HG03575 (cell line): ENCODE data around the gene AGAP1.

Experiments used
- ATAC-seq: cut with Tn5 transposase; IDR thresholded peaks from one replicate; pipeline ENCODE4 v1.9.1; 2021; ENCODE audit not compliant: unreplicated experiment, insufficient number of reproducible peaks, low FRiP score; ENCODE audit errors: extremely low read depth

AGAP1 gene

DNA sequence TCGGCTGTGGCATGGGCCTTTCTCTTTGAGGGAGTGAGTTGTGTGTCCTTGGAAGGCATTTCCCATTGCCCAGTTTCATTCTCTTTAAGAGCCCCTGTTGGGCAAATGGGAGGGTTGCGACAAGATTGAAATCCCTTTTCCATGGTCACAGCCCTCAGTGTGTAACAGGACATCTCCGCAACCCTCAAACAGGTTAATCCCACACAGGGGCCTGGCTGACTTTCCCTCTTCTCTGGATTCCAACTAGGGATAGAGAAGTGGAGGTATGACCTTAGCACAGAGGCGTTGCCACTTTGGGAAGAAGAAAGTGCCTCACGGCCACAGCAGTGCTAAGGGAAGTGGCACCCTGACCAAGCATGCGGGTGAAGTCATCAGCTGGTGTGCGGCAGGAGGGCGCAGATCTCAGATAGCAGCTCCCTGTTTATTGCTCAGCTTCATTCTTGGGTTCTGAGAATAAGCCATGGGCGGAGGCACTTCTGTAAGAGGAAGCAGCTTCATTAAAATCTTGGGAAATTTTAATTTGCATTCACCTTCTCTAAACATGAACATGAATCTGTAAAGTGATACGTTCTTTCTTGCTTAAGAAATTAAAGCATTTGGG is 417.9 kb downstream of the AGAP1 start:
- no peak for ATAC-seq

- no peak for ATAC-seq
Observed at GRCh38 chr2:235914756-235915155, 420.9 kb downstream of the AGAP1 start.

DNA sequence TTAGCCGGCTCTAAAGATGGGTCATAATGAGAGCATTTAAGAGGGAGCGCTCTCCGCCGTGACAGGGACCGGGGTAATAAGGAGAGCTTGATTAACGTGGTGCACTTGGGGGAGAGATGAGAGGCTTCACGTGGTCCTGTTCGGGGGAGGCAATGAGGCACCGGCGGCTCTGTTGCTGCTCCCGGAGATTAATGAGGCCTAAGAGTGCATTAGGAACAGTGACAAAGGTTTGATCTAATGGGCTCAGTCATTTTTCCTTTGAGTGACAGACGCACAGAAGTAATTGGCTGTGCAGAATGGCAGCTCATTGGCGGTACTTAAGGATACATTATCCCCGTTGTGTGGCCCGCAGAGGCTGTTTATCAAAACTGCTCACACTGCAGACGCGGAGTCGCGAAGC is 423.7 kb downstream of the AGAP1 start:
- no peak for ATAC-seq

DNA sequence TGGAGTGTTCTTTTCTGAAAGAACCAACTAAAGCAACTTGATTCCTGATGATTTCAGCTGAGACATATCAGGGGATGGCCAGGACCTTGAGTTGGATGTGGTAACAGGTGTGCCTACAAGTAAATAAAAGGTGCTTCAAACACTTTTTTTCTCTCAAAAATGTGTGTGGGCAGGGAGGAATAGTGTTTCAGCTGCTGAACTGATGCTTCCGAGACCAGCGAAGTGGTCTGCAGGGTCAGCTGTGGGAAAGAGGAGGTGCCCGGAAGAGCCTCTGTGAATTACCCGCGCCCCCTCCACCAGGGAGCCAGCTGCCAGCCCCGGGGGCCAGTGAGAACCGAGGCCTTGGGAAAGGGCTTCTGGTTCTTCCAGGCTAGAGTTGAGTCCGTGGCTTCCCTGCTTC is 425.0 kb downstream of the AGAP1 start:
- no peak for ATAC-seq

- ATAC-seq = no peak
Observed at GRCh38 chr2:235920216-235920865, 426.5 kb downstream of the AGAP1 start.

DNA sequence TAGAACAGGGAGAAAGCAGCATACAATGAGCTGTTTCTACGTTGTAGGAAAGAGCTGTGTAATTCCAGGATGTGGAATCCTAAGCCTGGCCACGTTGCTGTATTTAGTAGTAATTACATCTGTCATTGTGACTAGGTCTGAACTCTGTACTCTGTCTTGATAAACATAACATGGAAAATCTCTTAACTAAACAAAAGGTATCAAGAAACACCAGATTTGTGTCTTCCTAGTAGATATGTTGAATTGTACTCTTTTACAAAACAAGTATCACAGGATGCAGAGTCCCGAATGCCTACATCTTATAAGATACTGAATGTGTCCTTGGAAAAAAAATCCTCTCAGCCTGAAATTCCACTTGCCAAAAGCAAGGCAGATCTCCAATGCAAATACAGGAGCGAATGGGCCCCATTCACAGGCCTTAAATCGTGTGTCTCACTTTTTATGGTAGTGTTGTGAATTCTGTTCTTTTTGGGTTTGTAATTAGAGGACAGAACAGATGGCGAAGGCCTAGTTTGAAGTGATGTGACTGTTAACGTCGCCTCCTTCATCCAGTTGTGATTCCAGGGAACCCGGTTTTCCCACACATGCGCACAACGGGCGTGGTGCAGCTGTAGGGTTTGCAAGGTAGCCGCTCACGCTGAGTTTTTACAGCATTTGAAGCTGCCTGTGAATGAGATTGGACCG is 427.8 kb downstream of the AGAP1 start:
- no peak for ATAC-seq

DNA sequence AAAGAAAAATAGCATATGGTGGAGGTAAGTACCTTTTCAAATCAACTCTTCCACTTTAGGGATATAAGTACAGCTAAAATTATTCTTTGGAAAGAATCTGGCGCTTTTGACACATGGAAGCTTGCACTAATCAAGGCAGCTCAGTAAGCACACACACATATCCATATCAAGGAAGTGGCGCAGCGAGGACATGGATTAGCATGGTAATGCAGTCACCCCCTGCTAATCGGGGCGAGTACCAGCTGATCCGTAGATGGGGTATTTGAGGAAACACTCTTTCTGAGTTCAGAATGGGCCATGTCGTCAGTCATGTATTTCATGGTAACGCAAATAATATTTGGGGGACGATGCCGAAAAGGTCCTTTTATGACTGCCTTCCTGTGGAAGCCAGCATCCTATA is 429.0 kb downstream of the AGAP1 start:
- no peak for ATAC-seq

DNA sequence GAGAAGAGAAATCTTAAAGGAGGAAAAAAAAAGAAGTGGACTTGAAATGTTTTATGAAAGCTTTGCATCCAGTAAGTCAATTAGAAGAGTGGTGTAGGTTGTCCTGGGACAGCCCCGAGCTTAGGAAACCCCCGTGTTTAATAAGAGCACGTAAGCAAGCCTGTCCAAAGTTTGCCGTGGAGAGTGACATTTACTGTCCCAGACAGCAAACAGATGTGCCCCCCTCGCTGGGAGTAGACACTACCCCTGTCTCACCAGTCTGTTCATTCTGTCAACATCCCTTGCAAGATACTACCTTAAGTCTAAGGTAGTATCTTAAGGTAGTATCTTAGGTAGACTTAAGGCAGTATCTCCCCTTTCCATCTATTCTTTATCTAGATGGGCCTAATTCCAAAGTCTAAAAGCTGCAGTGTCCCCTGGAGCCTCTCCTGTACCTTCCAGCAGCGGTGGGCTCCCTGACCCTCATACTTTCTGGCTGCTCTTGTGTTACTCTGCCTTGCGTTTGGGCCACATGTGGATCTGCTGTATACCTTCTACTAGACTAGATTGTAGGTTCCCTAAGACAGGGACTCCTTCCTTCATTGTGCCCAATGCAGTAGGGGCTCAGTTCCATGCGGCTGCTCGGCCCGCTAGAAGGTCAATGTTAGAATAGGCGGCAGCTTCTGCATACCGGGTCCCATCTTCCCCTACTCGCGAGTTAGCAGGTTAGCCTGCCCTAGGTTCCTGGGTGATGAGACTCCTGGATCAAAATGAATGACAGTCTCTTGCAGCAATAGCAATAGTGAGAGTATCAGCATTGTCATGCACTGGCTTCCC is 430.2 kb downstream of the AGAP1 start:
- ATAC-seq = no peak

DNA sequence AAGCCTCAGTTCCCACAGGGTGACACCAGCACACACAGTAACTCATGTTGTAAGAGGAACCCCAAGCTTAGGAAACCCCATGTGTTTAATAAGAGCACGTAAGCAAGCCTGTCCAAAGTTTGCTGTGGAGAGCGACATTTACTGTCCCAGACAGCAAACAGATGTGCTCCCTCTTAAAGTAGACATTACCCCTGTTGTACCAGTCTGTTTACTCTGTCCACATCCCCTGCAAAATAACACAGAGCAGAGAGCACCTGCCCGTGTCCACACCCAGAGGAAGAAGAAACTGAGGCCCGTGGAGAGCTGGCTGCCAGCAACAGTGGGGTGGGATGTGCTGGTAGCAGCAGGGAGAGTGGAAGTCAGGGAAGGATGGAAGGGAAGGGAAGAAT is 430.8 kb downstream of the AGAP1 start:
- no peak for ATAC-seq

DNA sequence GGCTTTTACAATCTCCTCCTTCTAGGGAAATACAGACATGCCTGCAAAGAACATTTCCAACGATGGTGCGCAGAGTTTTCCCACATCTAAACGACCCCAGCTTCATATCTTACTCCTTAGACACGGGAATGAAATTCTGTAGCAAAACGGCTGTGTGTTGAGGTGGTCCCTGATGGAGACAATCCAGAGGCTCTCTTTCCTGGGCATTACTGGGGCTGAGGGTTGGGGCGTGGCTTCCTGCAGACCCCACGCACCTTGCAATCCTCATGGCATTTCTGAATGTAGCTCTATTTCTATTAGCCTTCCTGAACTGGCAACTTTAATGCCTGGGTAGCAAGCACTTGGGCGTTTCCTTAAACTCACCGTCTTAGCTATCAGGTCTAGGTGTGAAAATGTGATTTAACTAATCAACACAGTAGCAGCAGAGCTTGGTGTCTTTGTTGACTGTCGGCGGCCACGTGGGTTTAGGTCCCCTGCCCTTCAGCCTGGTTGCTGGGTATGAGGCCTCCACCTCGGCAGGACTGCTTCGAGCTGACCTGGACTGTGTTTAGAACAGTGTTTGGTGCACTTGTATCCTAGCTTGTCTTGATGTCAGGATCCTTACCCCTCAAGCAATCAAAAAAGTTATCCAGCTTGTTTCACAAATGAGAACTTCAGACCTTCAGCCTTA is 431.5 kb downstream of the AGAP1 start:
- ATAC-seq = no peak

DNA sequence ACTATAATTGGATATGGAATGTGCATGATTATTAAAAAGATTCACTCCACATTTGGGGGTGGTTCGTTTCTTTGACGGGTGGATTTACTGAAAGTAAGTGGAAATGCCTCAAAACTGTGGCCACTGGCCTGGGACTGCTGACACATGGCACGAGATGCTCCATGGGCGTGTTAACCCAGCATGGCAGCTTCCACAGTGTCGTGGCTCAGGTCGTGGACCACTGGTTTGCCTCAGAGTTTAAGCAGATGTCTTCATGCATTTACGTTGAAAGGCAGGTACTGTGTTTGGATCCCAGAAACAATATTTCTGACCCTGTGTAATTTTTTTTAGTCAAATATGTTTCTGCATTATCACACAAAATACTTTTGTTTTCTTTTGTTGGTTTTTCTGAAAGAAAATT is 432.4 kb downstream of the AGAP1 start:
- ATAC-seq = no peak

DNA sequence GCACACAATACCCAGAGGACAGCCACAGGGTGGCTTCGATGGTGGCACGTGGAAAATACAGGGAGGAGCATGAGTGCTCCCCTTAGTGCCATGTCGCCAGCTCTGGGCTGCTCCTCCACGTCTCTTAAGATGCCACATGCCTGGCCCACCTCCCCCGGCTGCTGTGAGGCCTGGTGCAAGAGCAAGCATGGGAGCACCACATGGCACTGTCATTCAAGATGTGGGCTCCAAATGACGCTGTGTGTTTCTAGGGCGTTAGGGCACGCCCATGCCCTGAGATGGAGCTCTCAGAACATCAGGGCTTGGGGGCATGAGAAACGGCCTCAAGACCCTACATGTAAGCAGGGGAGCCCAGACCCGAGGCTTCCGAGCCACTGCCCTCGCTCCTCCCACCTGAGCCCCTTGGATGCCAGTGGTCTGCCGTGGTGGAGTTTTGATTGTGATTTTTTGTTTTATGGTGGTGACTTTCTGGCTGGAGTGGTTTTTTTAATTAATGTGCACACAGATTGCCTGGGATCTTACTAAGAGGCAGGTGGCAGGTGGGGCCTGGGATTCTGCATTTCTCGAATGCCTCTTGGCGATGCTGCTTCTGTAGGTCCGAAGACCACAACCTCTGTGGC is 435.0 kb downstream of the AGAP1 start:
- ATAC-seq = no peak

DNA sequence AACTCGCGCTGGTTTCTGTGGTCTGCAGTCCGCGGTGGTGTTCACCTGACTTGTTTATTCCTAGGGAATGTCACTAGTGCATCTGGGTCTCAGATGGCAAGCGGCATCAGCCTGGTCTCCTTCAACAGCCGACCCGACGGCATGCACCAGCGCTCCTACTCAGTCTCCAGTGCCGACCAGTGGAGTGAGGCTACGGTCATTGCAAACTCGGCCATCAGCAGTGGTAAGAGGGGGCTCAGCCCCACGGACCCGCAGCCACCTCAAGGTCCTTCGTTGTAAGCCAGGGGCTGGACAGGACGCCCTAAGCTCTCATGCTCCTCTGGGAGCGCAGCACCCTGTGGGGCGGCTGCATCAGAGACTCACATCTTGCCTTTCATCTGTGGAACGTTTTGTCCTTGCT is 436.9 kb downstream of the AGAP1 start:
- no peak for ATAC-seq

- ATAC-seq = no peak
Observed at GRCh38 chr2:235931676-235932075, 437.8 kb downstream of the AGAP1 start.

DNA sequence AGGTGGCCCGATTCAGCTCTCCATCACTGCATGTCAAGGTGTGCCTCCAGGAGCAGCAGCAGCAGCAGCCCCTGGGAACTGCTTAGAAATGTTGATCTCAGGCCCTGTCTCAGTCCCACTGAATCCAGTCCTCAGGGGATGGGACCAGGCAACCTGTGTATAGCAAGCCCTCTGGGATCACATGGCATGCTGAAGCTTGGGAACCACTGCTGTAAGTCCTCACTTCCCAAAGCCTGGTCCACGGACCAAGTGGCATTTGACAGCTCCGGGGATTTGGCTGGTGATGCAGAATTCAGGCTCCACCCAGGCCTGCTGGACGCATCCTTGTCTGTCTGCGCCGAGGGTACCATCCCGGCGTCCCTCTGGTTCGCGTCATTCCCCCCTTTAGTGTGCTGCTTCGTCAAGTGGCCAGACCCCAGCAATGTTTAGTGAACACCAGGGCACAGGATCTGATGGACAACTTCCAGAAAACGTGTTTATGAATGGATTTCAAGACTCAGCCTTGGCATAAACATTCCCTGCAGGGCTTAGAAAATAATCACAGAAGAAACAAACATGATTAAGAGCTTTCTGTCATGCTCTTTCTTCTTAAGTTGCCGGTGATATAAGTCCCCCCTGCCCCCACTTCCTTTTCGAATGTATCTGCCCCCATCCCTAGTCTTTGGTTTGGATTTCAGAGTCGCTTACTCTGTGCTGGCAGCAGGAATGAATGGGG is 440.4 kb downstream of the AGAP1 start:
- ATAC-seq = no peak

GRCh38 chr2:235934774-235935484 is 441.1 kb downstream of the AGAP1 start:
- ATAC-seq = no peak

GRCh38 chr2:235935773-235936172 is 441.9 kb downstream of the AGAP1 start:
- no peak for ATAC-seq

DNA sequence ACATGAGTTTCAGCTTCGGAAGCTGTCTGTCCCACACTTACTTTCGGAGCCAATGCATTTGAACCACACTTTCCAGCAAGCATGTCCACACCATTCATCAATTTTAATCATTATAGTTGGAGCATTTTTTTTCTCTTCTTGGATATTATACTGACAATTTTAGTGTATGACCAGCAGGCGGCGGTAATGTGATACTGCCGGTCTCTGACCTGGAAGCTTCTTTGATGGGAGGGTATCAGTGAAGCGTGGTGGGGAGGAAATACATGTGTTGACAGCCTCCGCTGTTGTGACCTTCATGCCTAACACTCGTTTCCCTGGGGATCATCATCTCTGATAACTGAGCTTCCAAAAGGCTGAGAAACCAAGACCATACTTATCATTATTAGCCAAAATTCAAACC is 442.6 kb downstream of the AGAP1 start:
- ATAC-seq = no peak
